ENCODE results near the gene SLC7A6.

- TF ChIP-seq, protein P1, sequence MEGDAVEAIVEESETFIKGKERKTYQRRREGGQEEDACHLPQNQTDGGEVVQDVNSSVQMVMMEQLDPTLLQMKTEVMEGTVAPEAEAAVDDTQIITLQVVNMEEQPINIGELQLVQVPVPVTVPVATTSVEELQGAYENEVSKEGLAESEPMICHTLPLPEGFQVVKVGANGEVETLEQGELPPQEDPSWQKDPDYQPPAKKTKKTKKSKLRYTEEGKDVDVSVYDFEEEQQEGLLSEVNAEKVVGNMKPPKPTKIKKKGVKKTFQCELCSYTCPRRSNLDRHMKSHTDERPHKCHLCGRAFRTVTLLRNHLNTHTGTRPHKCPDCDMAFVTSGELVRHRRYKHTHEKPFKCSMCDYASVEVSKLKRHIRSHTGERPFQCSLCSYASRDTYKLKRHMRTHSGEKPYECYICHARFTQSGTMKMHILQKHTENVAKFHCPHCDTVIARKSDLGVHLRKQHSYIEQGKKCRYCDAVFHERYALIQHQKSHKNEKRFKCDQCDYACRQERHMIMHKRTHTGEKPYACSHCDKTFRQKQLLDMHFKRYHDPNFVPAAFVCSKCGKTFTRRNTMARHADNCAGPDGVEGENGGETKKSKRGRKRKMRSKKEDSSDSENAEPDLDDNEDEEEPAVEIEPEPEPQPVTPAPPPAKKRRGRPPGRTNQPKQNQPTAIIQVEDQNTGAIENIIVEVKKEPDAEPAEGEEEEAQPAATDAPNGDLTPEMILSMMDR (IDR thresholded peaks at IDR 0.05; ENCODE audit: poor library complexity) = no peak
- no peak for TF ChIP-seq EZH2 (IDR thresholded peaks at IDR 0.05; ENCODE audit: borderline replicate concordance)
- TF ChIP-seq EZH2phosphoT487 (IDR thresholded peaks at IDR 0.05; ENCODE audit: low read depth, severe bottlenecking, unreplicated experiment) = no peak
Measured at GRCh38 chr16:68345351-68345810, 81.1 kb downstream of the SLC7A6 start.
